AG04450 (cell line): ENCODE data around the gene NSFL1C. TPM values are rescaled to one million over a fixed set of nuclear protein-coding genes. Genes with fewer than 3 reads are reported as not detected.

ENCODE experiments used
- CTCF ChIA-PET: fragments of 300-600, 350-600 bp; formaldehyde crosslinking; extraction: SDS; loops from one replicate; lab custom pipeline; 2022; ENCODE audit warnings: antibody characterized with exemption, inconsistent platforms; lab: Charles Lee
- POLR2A ChIA-PET: fragments of 350-600 bp; formaldehyde crosslinking; extraction: SDS; loops from one replicate; lab custom pipeline; 2021; ENCODE audit warnings: antibody characterized with exemption, inconsistent platforms; lab: Yijun Ruan, JAX
- DNase-seq: peaks from one replicate; pipeline ENCODE4 v3.0.0-alpha.2; 2011; ENCODE audit warnings: low read depth, low spot score
- H3K27ac ChIP-seq: one replicate; pipeline ENCODE4 v1.5.1; 2012; ENCODE audit warnings: low read depth, low read length, control low read depth
- H3K27me3 ChIP-seq: one replicate; pipeline ENCODE4 v1.6.0; 2012; ENCODE audit warnings: low read length; ENCODE audit not compliant: control insufficient read depth, insufficient read depth
- H3K4me3 ChIP-seq: 2 replicates; pipeline ENCODE4 v1.5.1; 2011; ENCODE audit warnings: mild to moderate bottlenecking, low read depth, low read length, control low read depth
- H3K9me3 ChIP-seq: 2 replicates; pipeline ENCODE4 v1.5.1; 2012; ENCODE audit warnings: low read length; ENCODE audit not compliant: control insufficient read depth, insufficient read depth
- CTCF ChIP-seq: IDR thresholded peaks from 2 replicates; pipeline ENCODE4 v1.5.1; 2011; ENCODE audit warnings: low read depth, low read length, control low read depth, inconsistent platforms
- polyA plus RNA-seq: library from polyadenylated mRNA; depleted of rRNA; stranded (reverse); fragments of >200 nt; gene quantifications from 2 replicates; pipeline ENCODE4 v1.2.3, GENCODE V29; 2011

NSFL1C gene
- polyA plus RNA-seq, 1 experiment = 23.0 TPM

GRCh38 chr20:1463971-1464570 is 2.6 kb downstream of the NSFL1C start:
- no peaks in the 10 kb centered on the region; the same call in 1 of the 2 replicates for H3K9me3 ChIP-seq

GRCh38 chr20:1462834-1463233 is 3.8 kb downstream of the NSFL1C start:
- CTCF ChIA-PET = no interaction called here
- no peaks in the 10 kb centered on the region; the same call in 1 of the 2 replicates for H3K9me3 ChIP-seq
- H3K27me3 ChIP-seq = peaks cover 3% of the 10 kb centered on the region
- POLR2A ChIA-PET = no interaction called here
- TF ChIP-seq CTCF = no peak
- no peak overlapping the region for H3K27ac ChIP-seq
- H3K4me3 ChIP-seq = no peak overlapping the region
- DNase-seq = no peak

More at GRCh38 chr20:1463971-1464570, 2.6 kb downstream of the NSFL1C start:
- ChIA-PET CTCF (interaction anchor here (1.1 to 1.3 kb wide), 2 partner anchors 39 to 40 kb away, joined by 3 to 4 read pairs; no protein-coding TSS in a partner anchor), POLR2A (no interaction called here)
- no peak for TF ChIP-seq CTCF
- H3K27ac ChIP-seq = no peak overlapping the region
- peaks cover 4% of the 10 kb centered on the region for H3K27me3 ChIP-seq
- H3K4me3 ChIP-seq = no peak overlapping the region
- no peak for DNase-seq

GRCh38 chr20:1462001-1462400 is 4.6 kb downstream of the NSFL1C start:
- TF ChIP-seq CTCF = no peak
- H3K9me3 ChIP-seq = no peaks in the 10 kb centered on the region; the same call in 1 of the 2 replicates
- ChIA-PET POLR2A (no interaction called here), CTCF (interaction anchor here (1.6 kb wide), 1 partner anchor 24 kb away, joined by 4 read pairs; no protein-coding TSS in a partner anchor)
- DNase-seq = no peak
- H3K4me3 ChIP-seq = no peak overlapping the region
- H3K27ac ChIP-seq = no peak overlapping the region
- H3K27me3 ChIP-seq = no peaks in the 10 kb centered on the region

GRCh38 chr20:1460275-1460674 is 6.4 kb downstream of the NSFL1C start:
- no peaks in the 10 kb centered on the region for H3K9me3 ChIP-seq
- no peak for DNase-seq
- no peak overlapping the region for H3K27ac ChIP-seq
- H3K4me3 ChIP-seq = no peak overlapping the region
- ChIA-PET POLR2A (no interaction called here), CTCF (interaction anchor here (1.3 kb wide), 1 partner anchor 146 kb away, joined by 5 read pairs; no protein-coding TSS in a partner anchor)
- TF ChIP-seq CTCF = no peak
- no peaks in the 10 kb centered on the region for H3K27me3 ChIP-seq

- Histone ChIP-seq H3K27me3 (no peaks in the 10 kb centered on the region), H3K4me3 (no peak overlapping the region), H3K27ac (no peak overlapping the region), H3K9me3 (no peaks in the 10 kb centered on the region)
- DNase-seq = no peak
- TF ChIP-seq CTCF = no peak
- CTCF ChIA-PET = interaction anchor here (0.8 to 2.8 kb wide), 3 partner anchors 19 to 145 kb away, joined by 3 to 9 read pairs (median 4); no protein-coding TSS in a partner anchor
- POLR2A ChIA-PET = no interaction called here
Observed at GRCh38 chr20:1457992-1458391, 8.7 kb downstream of the NSFL1C start.
